ENCODE results near the gene TMSB4X.

- TF ChIP-seq CTCF (IDR thresholded peaks at IDR 0.05) (no peak), POLR2A (IDR thresholded peaks at IDR 0.05) (no peak)
Observed at GRCh38 chrX:12932244-12932643, 42.7 kb upstream of the TMSB4X start.

Measured in testis (tissue), 2 donors.